MG63 (cell line): ENCODE results near the gene PPP6R3. TPM values are rescaled to one million over a fixed set of nuclear protein-coding genes. Genes with fewer than 3 reads are reported as not detected.

ENCODE experiments used
- DNase-seq: peaks from one replicate; pipeline ENCODE4 v3.0.0-alpha.2; 2020
- H3K27me3 ChIP-seq: fragments of 250-450 bp; sonication (Bioruptor Pico); 2 replicates; pipeline ENCODE4 v1.5.1; 2020; ENCODE audit warnings: mild to moderate bottlenecking, moderate library complexity
- H3K36me3 ChIP-seq: fragments of 250-450 bp; sonication (Bioruptor Pico); 2 replicates; pipeline ENCODE4 v1.5.1; 2020; ENCODE audit warnings: mild to moderate bottlenecking, moderate library complexity
- H3K4me3 ChIP-seq: fragments of 250-450 bp; sonication (Bioruptor Pico); 2 replicates; pipeline ENCODE4 v1.5.1; 2020; ENCODE audit warnings: mild to moderate bottlenecking, moderate library complexity
- H3K9me3 ChIP-seq: fragments of 250-450 bp; sonication (Bioruptor Pico); 2 replicates; pipeline ENCODE4 v1.5.1; 2020; ENCODE audit warnings: mild to moderate bottlenecking, moderate library complexity
- total RNA-seq: library from RNA; depleted of rRNA; stranded (reverse); fragments of >200 nt; shearing (Covaris generic); gene quantifications from 2 replicates; pipeline ENCODE4 v1.2.3, GENCODE V29; 2014; ENCODE audit warnings: low replicate concordance; rRNA removed

The PPP6R3 gene
- 68.5 and 143 TPM in 2 replicates for total RNA-seq

- H3K4me3 ChIP-seq, result peak within 1 kb of the TSS; percentile 99
- DNase-seq, result no peak
- H3K36me3 ChIP-seq, result peaks cover 15% of the 10 kb centered on the region
- no peaks in the 10 kb centered on the region for H3K27me3 ChIP-seq
- H3K9me3 ChIP-seq, result no peaks in the 10 kb centered on the region
Measured at GRCh38 chr11:68460741-68461574, at the start of gene PPP6R3. PPP6R3 (plus strand) TSS chr11:68460752; CDS start chr11:68537665, 76,913 bp downstream.

- DNase-seq, result no peak
- Histone ChIP-seq H3K36me3 (peaks cover 13% of the 10 kb centered on the region), H3K4me3 (no peak overlapping the region), H3K9me3 (no peaks in the 10 kb centered on the region), H3K27me3 (no peaks in the 10 kb centered on the region)
Measured at GRCh38 chr11:68411501-68411991, 49.0 kb upstream of the PPP6R3 start.

- H3K4me3 ChIP-seq, result no peak overlapping the region
- peaks cover 13% of the 10 kb centered on the region for H3K36me3 ChIP-seq
- DNase-seq, result no peak
- no peaks in the 10 kb centered on the region for H3K9me3 ChIP-seq
- H3K27me3 ChIP-seq, result no peaks in the 10 kb centered on the region
Measured at GRCh38 chr11:68412593-68413475, 47.7 kb upstream of the PPP6R3 start.

GRCh38 chr11:68413591-68413999, 47.0 kb upstream of the PPP6R3 start:
- Histone ChIP-seq H3K4me3 (no peak overlapping the region), H3K9me3 (no peaks in the 10 kb centered on the region), H3K27me3 (no peaks in the 10 kb centered on the region), H3K36me3 (peaks cover 11% of the 10 kb centered on the region)
- DNase-seq, result no peak

- H3K9me3 ChIP-seq, result no peaks in the 10 kb centered on the region
- H3K27me3 ChIP-seq, result no peaks in the 10 kb centered on the region
- H3K36me3 ChIP-seq, result peaks cover 10% of the 10 kb centered on the region
- no peak overlapping the region for H3K4me3 ChIP-seq
- no peak for DNase-seq
Measured at GRCh38 chr11:68414496-68415221, 45.9 kb upstream of the PPP6R3 start.

- Histone ChIP-seq H3K9me3 (no peaks in the 10 kb centered on the region), H3K36me3 (peaks cover 10% of the 10 kb centered on the region), H3K27me3 (no peaks in the 10 kb centered on the region), H3K4me3 (no peak overlapping the region)
- DNase-seq, result no peak
Measured at GRCh38 chr11:68416070-68416578, 44.4 kb upstream of the PPP6R3 start.

GRCh38 chr11:68418648-68419047, 41.9 kb upstream of the PPP6R3 start:
- Histone ChIP-seq H3K9me3 (no peaks in the 10 kb centered on the region), H3K27me3 (no peaks in the 10 kb centered on the region), H3K4me3 (no peak overlapping the region), H3K36me3 (peaks cover 2% of the 10 kb centered on the region)
- no peak for DNase-seq

GRCh38 chr11:68420171-68420570, 40.4 kb upstream of the PPP6R3 start:
- H3K36me3 ChIP-seq, result no peaks in the 10 kb centered on the region; the same call in 1 of the 2 replicates
- no peak overlapping the region for H3K4me3 ChIP-seq
- no peaks in the 10 kb centered on the region for H3K27me3 ChIP-seq
- no peak for DNase-seq
- H3K9me3 ChIP-seq, result no peaks in the 10 kb centered on the region

- Histone ChIP-seq H3K9me3 (no peaks in the 10 kb centered on the region), H3K36me3 (peaks cover 8% of the 10 kb centered on the region), H3K27me3 (no peaks in the 10 kb centered on the region), H3K4me3 (no peak overlapping the region)
- DNase-seq, result no peak
Measured at GRCh38 chr11:68423481-68423880, 37.1 kb upstream of the PPP6R3 start.

GRCh38 chr11:68424101-68424632, 36.4 kb upstream of the PPP6R3 start:
- DNase-seq, result no peak
- Histone ChIP-seq H3K27me3 (no peaks in the 10 kb centered on the region), H3K36me3 (peaks cover 11% of the 10 kb centered on the region), H3K9me3 (0 out of 2 replicates have a peak, but pooled peaks cover under 1% of the 10 kb centered on the region), H3K4me3 (no peak overlapping the region)

GRCh38 chr11:68424981-68425865, 35.3 kb upstream of the PPP6R3 start:
- no peak for DNase-seq
- H3K9me3 ChIP-seq, result peaks cover 7% of the 10 kb centered on the region; the same call in 1 of the 2 replicates
- H3K4me3 ChIP-seq, result no peak overlapping the region
- no peaks in the 10 kb centered on the region for H3K27me3 ChIP-seq
- peaks cover 21% of the 10 kb centered on the region for H3K36me3 ChIP-seq

- DNase-seq, result no peak
- peaks cover 7% of the 10 kb centered on the region; the same call in 1 of the 2 replicates for H3K9me3 ChIP-seq
- no peak overlapping the region for H3K4me3 ChIP-seq
- peaks cover 24% of the 10 kb centered on the region for H3K36me3 ChIP-seq
- no peaks in the 10 kb centered on the region for H3K27me3 ChIP-seq
Measured at GRCh38 chr11:68425866-68426380, 34.6 kb upstream of the PPP6R3 start.

- no peaks in the 10 kb centered on the region for H3K27me3 ChIP-seq
- H3K36me3 ChIP-seq, result peaks cover 24% of the 10 kb centered on the region
Measured at GRCh38 chr11:68429661-68430060, 30.9 kb upstream of the PPP6R3 start.

GRCh38 chr11:68430384-68430783, 30.2 kb upstream of the PPP6R3 start:
- DNase-seq, result no peak
- peaks cover 24% of the 10 kb centered on the region for H3K36me3 ChIP-seq
- H3K27me3 ChIP-seq, result no peaks in the 10 kb centered on the region
- H3K9me3 ChIP-seq, result peaks cover 7% of the 10 kb centered on the region; the same call in 1 of the 2 replicates
- H3K4me3 ChIP-seq, result no peak overlapping the region

More at GRCh38 chr11:68429661-68430060, 30.9 kb upstream of the PPP6R3 start:
- Histone ChIP-seq H3K4me3 (no peak overlapping the region), H3K9me3 (peaks cover 7% of the 10 kb centered on the region; the same call in 1 of the 2 replicates)
- DNase-seq, result no peak

- H3K9me3 ChIP-seq, result peaks cover 7% of the 10 kb centered on the region; the same call in 1 of the 2 replicates
- H3K36me3 ChIP-seq, result peaks cover 24% of the 10 kb centered on the region
- H3K27me3 ChIP-seq, result no peaks in the 10 kb centered on the region
- no peak overlapping the region for H3K4me3 ChIP-seq
- DNase-seq, result no peak
Measured at GRCh38 chr11:68430801-68431200, 29.8 kb upstream of the PPP6R3 start.
